ENCODE results near the gene NFIC.
A peak's percentile ranks its signal among the peaks of the same experiment; 100 is the strongest.

Gene NFIC

GRCh38 chr19:3455393-3455955, 89.1 kb downstream of the NFIC start:
- no peak for DNase-seq

- DNase-seq = no peak
Observed at GRCh38 chr19:3455960-3456601, 89.7 kb downstream of the NFIC start.

GRCh38 chr19:3456925-3457527, 90.6 kb downstream of the NFIC start:
- no peak for DNase-seq

- DNase-seq = peak; percentile 41
Observed at GRCh38 chr19:3457528-3458228, 91.3 kb downstream of the NFIC start.

GRCh38 chr19:3458229-3459088, 92.1 kb downstream of the NFIC start:
- peak; percentile 69 for DNase-seq

- DNase-seq = peak; percentile 90
Observed at GRCh38 chr19:3459089-3459881, 92.9 kb downstream of the NFIC start.

GRCh38 chr19:3459965-3460582, 93.7 kb downstream of the NFIC start:
- DNase-seq = no peak

GRCh38 chr19:3462991-3463713, 96.8 kb downstream of the NFIC start:
- no peak for DNase-seq

- DNase-seq = no peak
Observed at GRCh38 chr19:3463714-3464586, 97.6 kb downstream of the NFIC start.

- peak; percentile 36 for DNase-seq
Observed at GRCh38 chr19:3464587-3465235, 98.3 kb downstream of the NFIC start.

- no peak for DNase-seq
Observed at GRCh38 chr19:3465552-3465951, 99.2 kb downstream of the NFIC start.

- no peak for DNase-seq
Observed at GRCh38 chr19:3466635-3467034, 100.3 kb downstream of the NFIC start.

- no peak for DNase-seq
Observed at GRCh38 chr19:3467437-3468198, 101.2 kb downstream of the NFIC start.

- DNase-seq = no peak
Observed at GRCh38 chr19:3468211-3468610, 101.8 kb downstream of the NFIC start.

GRCh38 chr19:3469638-3470499, 103.5 kb downstream of the NFIC start:
- no peak for DNase-seq

- DNase-seq = no peak
Observed at GRCh38 chr19:3470500-3471128, 104.2 kb downstream of the NFIC start.

All from fibroblast of skin of right biceps (primary cell).